Erythroblast (primary cell): ENCODE data around the gene MXRA7.

ENCODE experiments used
- GATA1 ChIP-seq: IDR thresholded peaks from 2 replicates; pipeline ENCODE4 v1.6.1; 2011; ENCODE audit warnings: low read depth, mild to moderate bottlenecking, control low read depth, low read length, moderate library complexity
- POLR2A ChIP-seq: IDR thresholded peaks from 2 replicates; pipeline ENCODE4 v1.6.1; 2011; ENCODE audit warnings: mild to moderate bottlenecking, low read length

DNA sequence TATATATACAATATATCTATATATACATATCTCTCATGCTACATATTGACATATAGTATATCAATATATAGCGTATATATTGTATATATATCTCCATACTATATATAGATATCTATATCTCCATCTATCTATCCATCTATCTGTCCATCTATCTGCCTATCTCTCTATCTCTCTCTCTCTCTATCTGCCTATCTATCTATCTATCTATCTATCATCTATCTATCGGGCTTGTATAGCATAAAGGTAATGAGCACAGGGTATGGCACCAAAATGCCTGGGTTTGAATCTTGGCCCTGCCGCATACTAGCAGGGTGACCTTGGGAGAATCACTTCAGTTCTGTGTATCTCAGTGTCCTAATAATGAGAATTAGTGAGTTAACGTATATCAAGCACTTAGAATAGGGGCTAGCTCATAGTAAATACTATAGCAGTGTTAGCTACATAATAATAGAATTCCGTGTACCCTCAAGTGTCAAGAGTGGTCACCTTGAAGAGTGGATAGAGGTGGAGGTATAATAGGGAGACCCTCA is 68.7 kb downstream of the MXRA7 start:
- TF ChIP-seq POLR2A (no peak), GATA1 (no peak)
